DMS 273 treated with DMSO at 0.1 percent for 48 hours (cell line): Measurements from ENCODE around the gene FMC1.
"Not testable (repeated sequence)": the region's sequence is repeated elsewhere in the genome, so short reads cannot be mapped to it uniquely, and the experiment has no call there.

Experiments
- DNase-seq: peaks from one replicate; lab custom pipeline; 2025; lab: John Stamatoyannopoulos, UW

FMC1 gene

DNA sequence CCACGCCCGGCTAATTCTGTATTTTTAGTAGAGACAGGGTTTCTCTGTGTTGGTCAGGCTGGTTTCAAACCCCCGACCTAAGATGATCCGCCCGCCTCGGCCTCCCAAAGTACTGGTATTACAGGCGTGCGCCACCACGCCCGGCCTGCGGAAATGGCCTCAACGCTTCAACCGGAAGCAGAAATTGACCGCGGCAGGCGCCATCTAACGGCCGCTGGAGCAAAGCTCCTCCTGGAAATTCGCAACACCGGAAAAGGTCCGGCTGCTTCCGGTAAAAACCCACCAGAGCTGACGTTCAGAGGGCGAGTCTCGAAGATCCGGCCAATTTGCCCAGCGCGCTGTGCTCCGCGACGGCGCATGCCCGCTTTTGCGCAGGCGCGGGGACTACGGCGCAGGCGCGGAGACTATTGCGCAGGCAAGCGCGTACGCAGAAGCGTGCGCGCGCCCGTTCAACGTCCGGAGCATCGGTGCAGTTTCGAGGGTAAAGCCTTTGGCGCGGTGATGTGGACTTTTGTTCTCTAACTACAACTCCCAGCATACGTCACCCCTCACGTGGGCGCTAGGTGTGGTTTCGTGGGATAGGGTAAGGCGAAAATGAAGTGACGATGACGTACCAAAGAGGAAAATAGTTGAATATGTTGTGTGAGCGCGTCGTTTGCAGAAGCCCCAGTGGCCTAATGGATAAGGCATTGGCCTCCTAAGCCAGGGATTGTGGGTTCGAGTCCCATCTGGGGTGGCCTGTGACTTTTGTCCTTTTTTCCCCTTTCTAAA lies 915 bp upstream of the FMC1 start:
- DNase-seq, result peak; percentile 100

DNA sequence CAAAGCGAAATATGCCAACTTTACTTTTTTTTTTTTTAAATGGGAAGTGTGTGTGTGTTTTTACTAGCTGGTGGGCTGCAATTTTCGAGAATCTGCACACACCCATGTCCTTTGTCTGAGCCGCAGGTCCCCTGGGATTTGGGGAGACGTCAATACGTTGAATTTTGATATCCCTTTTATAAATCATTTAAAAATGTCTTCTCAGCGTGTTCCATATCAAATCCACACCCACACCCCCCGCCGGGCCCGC lies 404 bp upstream of the FMC1 start:
- DNase-seq, result no peak

DNA sequence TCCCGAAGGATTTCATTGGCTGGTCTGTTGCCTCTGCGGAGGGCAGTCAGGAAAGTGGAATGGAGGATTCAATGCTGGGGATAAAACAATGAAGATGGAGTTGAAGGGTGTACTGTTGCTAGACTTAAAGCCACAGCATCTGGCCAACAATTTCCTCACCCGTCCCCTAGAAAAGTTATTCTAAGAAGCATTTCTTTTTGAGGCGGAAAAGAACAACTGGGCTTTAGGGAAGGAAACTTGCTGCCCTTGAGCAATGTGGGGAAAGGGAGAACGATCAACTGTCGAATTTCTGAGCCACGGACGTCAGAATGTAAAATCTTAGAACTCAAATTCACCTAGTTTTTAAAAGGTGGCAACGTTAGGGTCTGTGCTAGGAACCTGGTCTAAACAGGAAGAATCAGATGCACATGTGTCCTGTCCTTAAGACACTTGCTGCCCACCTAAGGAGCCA lies 664 bp downstream of the FMC1 start:
- no peak for DNase-seq

DNA sequence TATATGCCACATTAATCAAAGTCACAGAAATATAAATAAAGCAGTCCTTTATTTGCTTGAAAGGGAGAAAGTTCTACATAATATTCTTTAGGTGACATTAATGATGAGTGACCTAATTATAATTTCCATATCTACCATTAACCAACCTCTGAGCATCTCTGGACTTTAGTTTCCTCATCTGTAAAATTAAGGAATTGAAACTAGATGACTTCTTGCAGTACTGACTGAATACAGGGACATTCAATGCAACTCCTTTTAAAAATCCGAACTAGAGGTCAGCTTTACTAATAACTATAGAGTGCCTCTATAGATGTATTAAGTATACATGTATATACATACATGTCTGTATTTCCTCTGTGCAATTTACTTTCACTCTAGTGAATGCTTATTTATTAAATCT lies 3.9 kb downstream of the FMC1 start:
- DNase-seq, result no peak

DNA sequence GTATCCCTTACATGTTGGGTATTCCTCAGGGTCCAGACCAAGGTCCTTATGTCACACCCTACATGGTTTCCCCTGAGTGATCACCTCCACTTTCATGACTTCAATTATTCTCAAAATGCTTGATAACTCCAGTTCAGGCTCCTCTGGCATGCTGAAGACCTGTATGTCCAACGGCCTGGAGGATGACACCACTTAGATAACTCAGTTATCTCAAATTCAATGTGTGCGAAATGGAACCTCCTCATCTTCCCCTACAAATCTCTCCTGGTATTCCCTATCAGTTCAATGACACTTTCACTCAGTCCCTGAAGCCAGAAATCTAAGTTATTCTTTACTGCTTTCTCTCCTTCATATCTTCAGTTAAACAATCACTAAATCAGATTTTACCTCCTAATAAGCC lies 9.9 kb downstream of the FMC1 start:
- no peak for DNase-seq

DNA sequence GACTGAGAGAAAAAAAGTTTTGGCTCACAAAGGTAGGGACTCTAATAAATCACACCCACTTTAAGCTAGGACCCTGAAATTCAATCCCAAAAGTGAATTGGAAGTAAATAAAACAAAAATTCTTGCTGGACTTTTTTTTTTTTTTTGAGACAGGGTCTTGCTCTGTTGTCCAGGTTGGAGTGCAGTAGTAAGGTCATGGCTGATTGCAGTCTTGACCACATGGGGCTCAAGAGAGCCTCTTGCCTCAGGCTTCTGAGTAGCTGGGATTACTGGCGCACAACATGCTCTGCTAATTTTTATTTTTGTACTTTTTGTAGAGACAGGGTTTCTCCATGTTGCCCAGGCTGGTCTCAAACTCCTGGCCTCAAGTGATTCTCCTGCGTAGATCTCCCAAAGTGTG lies 13.6 kb downstream of the FMC1 start:
- no peak for DNase-seq

DNA sequence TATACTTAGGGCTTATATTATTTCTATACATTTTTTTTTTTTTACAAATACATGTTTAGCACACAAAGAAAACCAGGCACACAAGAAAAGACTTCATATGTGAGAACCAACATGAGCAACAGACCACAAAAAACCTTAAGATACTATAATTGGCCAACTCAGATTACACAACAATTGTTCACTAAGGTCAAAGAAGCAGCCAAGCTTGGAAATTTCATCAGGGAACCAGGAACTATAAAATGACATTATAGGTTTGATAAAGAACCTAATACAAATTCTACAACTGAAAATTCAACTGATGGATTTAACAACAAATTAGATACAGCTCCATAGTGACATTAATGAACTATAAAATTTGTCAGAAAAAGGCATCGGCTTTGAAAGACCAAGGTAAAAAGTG lies 14.2 kb downstream of the FMC1 start:
- no peak for DNase-seq

DNA sequence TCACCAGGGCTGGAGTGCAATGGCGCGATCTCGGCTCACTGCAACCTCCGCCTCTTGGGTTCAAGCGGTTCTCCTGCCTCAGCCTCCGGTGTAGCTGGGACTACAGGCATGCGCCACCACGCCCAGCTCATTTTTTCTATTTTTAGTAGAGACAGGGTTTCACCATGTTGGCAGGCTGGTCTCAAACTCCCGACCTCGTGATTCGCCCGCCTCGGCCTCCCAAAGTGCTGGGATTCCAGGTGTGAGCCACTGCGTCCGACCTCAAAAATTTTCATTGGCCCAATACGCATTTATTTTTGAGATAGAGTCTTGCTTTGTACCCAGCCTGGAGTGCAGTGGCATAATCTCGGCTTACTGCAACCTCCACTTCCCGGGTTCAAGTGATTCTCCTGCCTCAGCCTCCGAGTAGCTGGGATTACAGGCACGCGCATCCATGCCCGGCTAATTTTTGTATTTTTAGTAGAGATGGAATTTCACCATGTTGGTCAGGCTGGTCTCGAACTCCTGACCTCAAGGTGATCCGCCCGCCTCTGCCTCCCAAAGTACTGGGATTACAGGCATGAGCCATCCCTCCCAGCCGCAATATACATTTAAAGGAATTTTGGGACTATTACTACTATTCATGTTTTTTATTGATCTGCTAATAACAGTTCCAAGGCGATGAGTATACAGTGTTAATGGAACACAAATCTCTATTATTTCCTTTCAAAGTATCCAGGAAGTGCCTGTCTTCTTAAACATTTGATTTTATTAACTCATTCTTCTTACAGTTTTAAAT lies 16.8 kb downstream of the FMC1 start:
- not testable (repeated sequence) for DNase-seq

DNA sequence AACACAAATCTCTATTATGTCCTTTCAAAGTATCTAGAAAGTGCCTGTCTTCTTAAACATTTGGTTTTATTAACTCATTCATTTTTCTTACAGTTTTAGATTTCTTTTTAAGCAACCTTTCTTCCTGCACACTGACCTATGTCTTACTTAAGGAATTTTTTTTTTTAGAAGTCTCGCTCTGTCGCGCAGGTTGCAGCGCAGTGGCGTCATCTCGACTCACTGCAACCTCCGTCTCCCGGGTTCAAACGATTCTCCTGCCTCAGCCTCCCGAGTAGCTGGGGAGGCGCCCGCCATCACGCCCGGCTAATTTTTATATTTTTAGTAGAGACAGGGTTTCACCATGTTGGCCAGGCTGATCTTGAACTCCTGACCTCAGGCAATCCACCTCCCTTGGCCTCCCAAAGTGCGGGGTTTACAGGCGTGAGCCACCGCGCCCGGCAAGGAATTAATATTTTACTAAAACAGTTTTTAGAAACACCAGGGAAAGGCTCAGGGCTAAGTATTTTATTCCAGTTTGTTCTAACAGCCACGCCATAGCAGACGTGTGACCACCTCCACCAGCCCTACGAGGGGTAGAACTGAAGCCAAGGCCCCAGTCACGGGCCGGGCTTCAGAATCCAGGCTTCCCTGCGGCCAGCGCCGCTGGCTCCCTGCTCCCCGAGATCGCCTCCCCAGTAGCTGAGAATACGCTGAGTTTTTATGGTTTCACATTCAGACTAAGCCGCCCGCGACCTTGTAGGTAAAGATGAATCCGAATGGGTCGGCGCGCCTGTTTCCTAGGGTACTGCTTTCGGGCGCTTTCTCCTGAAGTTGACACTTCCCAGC lies 17.6 kb downstream of the FMC1 start:
- DNase-seq, result no peak

DNA sequence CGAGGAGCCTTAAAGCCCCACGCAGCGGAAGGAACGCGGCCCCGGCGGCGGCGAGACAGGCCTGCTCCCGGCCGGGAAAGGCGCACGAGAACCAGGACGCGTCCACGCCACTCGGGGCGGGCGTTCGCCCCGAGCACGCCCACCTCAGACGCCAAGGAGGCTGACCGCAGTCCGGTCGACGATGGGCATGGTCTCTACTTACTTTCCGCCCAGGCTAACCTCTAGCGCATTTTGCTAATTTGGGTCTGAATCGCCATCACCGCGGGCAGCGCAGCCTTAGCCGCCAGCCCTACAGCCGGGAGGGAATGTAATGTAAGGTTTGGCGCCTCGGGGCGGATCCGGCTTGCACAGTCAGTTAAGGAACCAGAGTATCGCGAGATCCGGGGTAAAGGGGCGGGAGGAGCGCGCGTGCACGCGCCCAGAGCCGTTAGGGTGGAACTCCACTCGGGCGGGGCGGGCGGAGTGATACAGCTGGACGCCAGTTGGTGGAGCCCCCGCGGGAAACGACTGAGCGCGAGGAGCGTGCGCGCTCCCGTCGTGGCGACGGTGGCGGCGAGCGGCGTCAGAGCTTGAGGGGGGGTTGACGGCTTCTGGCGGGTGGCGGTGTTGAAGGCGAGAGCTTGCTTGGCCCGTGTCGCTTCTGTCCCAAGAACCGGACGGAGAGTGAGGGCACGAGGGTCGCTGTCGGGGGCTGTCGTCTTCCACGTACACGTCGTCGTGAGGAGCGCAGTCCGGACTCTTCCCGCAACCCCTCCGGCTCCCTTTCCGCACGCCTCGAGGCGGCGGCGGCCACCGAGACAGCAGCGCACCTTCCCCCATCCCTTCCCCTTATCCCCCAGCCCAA lies 18.5 kb downstream of the FMC1 start, which contains the start of gene LUC7L2:
Gene LUC7L2 (plus strand): TSS at position 529 of the 844 bp plus-strand sequence. CDS start 368 bp downstream, outside the sequence.
- peak; percentile 99 for DNase-seq

DNA sequence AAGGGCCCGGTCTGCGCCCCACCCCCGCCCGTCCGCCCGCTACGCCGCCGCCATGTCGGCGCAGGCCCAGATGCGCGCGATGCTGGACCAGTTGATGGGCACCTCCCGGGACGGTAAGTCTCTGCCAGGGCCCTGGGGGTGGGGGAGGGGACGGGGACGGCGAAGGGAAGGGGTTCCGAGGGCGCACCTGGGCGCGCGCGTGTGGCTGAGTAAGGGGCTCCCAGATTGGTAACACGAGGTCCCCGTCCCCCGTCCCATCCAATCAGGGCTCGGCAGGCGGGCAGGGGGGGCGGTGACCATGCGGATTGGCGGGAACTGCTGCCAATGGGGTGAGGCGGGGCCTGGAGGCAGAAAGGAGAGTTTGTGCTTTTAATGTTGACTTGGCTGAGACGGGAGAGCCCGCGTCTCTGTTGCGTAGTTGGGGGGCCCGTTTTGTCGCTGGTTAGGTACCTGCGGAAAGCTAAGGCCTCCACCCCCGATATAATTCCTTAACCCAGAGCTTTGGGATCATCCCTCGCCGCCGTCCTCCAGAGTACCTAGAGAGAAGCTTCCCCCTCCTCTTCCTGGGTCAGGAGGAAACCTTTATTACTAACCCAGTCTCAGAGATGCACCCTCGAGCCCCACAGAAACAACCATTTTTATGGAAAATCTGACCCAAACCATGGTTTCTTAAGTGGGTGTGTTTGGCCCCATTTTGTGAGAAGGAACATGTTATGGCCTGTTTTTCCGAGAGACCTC lies 19.2 kb downstream of the FMC1 start:
- peak; percentile 96 for DNase-seq

DNA sequence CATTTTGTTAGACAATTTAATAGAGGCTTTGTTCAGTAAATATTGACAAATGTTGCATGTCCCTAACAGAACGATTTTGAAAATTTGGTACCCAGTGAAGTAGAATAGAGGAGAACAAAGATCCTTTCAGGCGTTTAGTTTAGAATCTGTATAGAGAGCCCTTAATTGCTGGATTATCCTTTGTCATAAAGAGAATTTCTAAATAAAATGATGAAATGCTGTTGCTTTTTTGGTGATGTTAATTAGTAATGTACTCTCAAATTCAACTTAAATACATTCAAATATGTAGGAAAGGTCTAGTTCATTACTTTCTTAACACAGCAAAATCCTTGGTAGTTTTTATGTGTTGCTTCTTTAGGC lies 19.8 kb downstream of the FMC1 start:
- DNase-seq, result no peak

DNA sequence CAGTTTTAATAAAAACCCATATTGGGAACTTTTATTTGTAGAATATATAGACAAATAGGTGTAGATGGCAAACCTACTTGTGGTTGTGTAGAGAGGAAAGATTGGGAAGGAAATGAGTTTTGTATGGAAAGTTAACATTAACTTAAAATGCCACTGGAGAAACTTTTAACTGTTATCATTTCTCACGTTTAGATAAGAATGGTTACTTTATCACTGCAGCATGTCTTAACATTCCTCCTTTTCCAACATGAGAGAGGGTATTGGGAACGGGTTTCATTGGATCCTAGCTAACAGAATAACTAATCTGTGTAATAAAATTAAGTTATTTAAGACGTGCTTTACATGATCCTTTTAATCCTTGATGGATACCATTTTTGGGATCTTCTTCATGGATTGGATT lies 20.4 kb downstream of the FMC1 start:
- DNase-seq, result no peak

DNA sequence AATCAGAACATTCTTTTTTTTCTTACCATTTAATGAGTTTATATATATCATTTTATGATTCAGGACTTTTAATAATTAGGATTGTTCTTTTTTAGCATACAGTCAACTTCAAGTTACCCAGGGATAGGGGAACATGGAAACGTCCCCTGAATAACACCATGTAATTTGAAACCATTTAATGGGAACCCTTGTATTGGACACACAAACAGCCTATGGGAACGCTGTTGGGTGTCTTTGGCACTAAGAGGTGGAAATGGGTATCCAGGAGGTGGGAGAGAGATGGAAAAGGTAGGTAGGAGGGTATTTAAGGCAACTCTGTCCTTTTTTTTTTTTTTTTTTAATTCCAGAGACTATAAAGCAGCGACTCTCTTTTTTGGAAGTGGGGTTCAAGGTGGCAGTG lies 21.2 kb downstream of the FMC1 start:
- DNase-seq, result peak; percentile 19

DNA sequence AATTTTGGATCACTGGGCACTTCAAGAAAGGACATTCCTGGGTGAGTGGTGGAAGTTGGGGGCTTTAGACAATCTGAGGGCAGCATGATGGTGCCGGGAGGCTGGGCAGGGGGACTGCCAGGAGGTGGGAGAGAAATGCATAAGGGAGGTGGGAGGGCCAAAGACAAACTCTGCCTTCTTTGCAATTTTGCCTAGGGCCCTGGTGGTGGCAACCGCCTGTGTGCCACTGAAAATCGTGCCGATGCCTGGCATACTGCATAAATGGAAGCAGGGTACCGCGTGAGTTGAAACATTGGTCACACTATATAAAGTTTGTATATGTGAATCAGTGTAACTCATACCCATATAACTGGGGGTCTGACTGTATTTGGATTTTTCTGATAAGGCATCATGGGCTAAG lies 21.8 kb downstream of the FMC1 start:
- DNase-seq, result no peak

DNA sequence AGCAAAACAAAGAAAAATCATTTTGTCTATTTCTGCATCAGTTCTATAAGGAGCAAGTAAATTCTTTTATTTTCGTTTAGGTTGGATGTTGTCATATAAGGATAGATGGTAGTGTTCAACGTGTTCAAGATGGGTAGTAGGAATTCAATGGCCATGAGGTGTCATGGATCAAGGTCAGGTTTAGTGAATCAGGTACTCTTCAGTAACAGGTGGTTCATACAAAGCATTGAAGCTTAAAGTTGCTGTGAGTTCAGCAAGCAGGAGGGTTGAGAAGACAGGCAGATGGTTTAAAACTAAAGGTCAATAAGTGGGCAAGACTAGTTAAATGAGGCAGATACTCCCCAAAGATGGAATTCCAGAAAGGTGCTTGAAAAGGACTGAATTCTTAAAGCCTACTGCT lies 24.2 kb downstream of the FMC1 start:
- no peak for DNase-seq

DNA sequence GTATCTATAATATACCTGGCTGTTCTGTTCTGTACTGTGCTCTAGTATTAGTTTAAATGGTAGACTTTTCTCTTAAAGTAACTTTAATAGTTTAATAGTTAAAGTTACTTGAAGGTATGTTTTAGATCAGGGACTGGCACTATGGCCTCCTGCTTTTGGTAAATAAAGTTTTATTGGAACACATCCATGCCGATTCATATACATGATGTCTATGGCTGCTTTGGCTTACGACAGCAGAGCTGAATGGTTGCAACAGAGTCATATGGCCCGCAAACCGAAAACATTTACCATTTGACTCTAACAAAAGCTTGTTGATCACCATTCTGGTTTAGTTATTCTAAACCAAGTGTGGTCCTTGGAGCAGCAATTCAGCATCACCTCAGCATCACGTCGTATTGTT lies 25.3 kb downstream of the FMC1 start:
- no peak for DNase-seq

DNA sequence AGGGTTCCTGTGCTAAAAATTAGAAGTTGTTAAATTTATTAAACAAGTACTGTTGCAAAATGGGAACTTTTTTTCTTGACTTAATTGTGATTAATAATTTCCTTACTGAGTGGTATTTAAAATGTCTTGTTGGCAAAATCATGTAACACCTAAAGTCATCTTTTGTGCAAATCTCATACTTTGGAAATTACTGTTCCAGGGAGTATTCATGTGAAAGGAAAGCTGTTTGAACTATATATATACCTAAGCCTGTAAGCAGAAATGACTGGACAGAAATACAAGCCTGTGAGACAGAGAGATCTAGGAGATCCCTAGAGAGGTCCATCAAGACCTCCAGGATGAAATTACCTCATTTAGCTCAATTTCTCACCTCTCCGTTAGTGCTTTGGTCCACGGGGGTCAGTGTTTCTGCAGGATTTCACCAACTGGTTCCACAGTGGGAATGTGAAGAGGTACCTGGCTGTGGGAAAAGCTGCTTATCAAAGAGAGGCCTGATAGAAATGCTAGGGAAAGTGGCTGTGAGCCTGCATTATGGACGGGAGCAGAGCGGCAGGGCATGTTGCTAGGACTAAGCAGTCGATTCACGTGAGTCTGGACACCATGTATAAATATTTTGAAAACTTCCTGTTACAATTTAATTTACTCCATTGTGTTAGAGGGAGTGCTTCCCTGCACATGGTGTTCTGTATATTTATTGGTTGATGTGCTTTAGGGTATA lies 26.5 kb downstream of the FMC1 start:
- no peak for DNase-seq

DNA sequence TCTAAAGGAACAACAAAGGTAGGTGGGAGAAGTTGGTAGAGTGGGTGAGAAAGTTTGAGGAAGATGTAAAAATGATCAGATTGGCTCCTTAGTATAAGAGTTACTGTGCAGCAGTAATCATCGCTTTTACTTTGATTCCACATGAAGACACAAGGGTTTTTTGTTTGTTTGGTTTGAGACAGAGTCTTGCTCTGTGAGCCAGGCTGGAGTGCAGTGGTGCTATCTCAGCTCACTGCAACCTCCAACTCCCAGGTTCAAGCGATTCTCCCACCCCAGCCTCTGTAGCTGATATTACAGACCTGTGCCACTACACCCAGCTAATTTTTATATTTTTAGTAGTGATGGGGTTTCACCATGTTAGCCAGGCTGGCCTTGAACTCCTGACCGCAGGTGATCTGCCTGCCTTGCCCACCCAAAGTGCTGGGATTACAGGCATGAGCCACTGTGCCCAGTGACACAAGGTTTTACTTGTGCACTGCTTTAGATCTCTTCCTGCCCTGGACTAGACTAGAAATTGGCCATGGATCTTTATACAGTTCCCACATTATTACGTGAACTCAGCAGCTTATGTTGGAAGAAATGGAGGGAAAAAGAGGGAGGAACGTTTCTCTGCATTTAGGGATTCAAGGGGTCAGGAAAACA lies 29.3 kb downstream of the FMC1 start:
- DNase-seq, result no peak

DNA sequence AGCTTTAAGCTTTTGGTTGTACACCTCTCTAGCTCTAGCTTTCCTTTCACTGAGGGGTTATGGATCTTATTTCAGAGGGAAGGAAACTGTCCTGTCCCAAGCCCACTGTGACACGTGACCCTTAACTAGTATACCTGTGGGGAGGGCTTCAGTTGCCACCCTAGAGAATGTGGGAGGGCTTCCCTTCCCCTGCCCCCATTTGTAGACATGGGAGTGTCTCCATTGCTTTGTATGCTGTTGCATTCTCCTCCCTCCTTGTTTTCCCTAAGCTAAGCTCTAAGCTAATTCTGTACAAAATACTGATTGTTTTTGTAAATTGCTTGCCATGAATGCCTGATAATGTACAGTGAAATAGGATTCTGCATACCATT lies 29.8 kb downstream of the FMC1 start:
- no peak for DNase-seq
